GM12872 (cell line): ENCODE data around the gene AGAP1.

ENCODE experiments used
- TF ChIP-seq, protein P1 (sequence below): IDR thresholded peaks from 3 replicates; pipeline ENCODE4 v1.5.1; 2011; ENCODE audit warnings: low read depth, mild to moderate bottlenecking, low read length, moderate library complexity; ENCODE audit not compliant: insufficient read depth

AGAP1 gene

DNA sequence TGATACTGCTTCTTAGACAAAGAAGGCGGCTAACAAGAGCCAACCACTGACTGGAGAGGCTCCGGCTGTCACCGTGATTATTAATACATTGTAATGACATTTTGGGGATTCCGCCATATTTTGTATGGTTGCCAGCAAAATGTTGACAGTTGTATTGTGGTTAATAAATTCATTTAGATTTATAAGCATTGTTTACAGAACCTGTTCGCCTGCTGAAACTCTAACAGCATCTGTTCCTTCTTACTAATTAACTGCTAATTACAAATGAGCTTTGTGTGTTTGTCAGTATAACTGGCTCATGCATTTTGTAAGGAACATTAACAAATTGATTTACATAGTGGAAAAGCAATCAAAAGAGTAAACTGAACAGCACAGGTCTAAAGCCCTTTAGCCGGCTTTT, 342.0 kb downstream of the AGAP1 start:
- TF ChIP-seq, protein P1, sequence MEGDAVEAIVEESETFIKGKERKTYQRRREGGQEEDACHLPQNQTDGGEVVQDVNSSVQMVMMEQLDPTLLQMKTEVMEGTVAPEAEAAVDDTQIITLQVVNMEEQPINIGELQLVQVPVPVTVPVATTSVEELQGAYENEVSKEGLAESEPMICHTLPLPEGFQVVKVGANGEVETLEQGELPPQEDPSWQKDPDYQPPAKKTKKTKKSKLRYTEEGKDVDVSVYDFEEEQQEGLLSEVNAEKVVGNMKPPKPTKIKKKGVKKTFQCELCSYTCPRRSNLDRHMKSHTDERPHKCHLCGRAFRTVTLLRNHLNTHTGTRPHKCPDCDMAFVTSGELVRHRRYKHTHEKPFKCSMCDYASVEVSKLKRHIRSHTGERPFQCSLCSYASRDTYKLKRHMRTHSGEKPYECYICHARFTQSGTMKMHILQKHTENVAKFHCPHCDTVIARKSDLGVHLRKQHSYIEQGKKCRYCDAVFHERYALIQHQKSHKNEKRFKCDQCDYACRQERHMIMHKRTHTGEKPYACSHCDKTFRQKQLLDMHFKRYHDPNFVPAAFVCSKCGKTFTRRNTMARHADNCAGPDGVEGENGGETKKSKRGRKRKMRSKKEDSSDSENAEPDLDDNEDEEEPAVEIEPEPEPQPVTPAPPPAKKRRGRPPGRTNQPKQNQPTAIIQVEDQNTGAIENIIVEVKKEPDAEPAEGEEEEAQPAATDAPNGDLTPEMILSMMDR, result no peak

DNA sequence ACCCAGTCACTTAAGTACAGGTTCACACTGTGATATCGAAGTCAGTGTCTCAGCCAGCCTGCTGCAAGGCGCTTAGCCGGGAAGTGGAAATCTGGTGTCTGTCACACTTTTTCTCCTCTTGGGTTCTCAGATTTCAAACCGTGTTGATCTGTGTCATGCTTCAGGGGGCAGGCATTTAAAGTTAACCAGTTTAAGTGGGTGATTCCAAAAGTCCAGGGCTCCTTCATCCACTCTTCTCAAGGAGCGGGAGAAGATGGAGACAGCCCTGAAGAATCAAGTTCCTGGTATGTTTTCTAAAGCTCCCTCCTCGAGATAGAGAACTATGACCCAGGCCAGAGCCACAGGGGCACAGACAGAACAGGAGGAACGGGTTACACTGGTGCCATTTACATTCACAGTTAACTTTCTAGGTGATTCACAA, 342.7 kb downstream of the AGAP1 start:
- TF ChIP-seq, protein P1, result no peak

DNA sequence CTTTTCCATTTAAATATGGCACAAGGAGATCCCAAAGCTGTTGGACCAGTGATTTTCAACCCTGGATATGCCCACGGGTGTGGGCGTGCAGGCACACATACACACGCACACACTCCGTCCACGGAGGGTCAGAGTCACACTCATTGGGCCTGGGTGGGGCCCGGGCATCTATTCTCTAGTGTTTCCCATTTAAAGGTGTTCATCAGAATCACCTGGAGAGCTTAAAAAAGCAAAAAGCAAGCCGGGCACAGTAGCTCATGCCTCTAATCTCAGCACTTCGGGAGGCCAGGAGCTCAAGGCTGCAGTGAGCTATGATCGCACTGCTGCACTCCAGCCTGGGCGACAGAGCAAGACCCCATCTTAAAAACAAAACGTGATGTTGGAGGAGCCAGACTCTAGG, 345.4 kb downstream of the AGAP1 start:
- TF ChIP-seq, protein P1, result no peak

DNA sequence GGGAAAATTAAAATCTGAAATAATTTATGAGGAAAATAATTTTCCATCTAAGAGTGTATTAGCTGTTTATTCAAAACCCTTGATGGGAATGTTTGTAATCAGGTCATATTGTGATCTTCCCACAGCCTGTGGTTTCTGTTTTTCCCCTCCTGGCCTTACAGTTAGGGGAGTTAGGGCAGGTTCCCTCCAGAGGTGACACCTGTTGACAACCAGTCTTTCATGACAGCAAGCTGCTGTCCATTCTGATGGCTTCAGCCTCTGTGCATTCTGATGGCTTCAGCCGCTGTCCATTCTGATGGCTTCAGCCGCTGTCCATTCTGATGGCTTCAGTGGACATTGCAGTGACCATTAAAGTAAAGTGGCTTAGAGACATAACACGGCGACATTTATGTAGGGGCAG, 346.1 kb downstream of the AGAP1 start:
- TF ChIP-seq, protein P1, result no peak

DNA sequence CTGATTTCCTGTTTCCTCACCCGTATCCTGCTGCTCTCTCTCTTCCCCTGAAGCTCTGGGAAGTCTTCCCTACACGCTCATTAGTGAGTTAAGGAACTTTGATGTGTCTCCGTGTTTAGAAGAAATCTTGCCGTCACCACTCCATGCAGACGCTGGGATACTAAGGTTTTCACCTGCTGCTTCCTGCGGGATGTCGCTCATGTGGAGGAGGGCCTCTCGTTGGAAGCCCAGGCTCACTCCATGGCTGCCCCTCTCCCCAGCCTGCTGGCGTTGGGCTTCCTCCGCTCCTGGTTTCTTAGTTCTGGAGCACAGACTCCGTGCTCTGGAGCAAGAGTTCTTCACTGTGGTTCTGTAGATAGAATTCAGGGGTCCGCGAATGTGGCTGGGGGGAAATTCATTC, 348.0 kb downstream of the AGAP1 start:
- TF ChIP-seq, protein P1, result no peak

DNA sequence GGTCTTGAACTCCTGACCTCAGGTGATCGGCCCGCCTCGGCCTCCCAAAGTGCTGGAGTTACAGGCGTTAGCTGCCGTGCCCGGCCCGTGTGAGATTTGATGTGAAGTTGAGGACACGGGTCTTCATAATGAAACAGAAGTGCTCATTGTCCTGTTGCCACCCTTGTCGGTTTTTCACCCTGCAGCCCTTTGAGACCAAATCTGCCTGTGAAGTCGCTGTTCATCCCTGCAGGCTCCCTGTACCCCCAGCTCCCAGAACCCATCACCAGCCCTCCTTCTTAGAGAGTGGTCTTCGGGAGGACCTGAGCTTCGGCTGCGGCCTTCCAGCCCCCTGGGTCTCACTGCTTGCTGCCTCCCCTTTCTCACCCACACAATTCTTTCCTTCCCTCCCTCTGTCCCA, 349.1 kb downstream of the AGAP1 start:
- TF ChIP-seq, protein P1, result no peak

DNA sequence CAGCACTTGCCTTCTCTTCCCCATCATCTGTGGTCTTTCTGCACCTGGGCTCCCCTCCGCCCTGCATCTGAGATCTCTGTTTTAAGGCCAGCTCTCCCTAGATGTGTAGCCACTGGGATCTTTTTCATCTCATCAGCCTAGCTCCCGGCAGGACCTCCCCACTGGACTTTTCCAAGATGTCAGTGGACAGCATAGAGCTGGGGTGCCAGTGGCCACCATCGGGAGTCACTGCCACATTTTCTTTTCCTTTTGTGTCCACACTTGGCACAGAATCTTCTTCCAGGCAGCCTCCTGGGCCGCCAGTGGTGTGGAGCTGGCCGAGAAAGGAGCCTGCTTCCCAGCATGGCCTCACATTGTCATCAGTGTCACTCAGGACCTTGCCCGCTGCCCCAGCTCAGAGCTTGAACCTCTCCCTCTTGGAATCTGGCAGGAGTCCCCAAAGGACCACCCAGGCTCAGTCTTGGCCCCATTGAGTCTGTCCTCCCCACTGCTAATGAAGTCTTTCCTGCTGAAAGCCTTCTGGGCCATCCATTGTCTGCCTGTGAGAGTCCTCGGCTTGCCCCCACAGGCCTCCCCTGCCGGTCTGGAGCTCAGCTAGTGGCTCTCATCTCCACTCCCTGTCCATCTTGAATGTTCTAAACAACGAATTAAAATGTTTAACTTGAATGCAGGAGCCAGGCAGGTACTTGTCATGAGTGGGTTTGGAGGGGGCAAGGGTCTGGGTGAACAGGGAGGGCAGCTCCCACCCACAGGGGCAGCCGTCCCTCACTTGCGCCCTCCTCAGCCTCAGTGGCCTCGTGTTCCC, 349.9 kb downstream of the AGAP1 start:
- TF ChIP-seq, protein P1, result no peak

DNA sequence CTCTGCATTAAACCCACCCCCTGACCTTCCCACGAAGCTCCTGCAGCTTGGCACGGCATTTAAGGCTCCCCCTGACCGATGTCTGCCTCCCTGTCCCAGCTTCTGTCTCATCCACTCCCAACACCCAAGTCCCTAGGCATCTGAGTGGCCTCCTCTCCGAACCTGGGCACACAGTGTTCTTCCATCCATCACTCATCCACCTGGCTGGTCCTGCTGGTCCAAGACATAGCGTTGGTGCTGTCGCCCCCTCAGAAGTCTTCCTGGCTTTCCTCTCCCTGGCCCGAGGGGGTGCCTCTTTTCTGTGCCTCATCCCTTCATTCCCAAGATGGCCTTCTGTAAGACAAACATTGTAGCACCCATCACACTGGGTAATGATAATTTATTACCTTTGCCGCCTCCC, 350.7 kb downstream of the AGAP1 start:
- TF ChIP-seq, protein P1, result no peak
